Suprapubic skin (tissue), 3 donors: ENCODE measurements around the gene NLGN4Y.

Source experiments
- CTCF ChIP-seq, 2 donors: fragments of 200-600 bp in 1 of 2; fragments of 450-650 bp in 1 of 2; sonication (generic) in 1 of 2; IDR thresholded peaks; one replicate each; pipeline ENCODE4 v1.5.1; 2016 to 2019; ENCODE audit warnings: antibody characterized with exemption in 2 of 2, mild to moderate bottlenecking in 1 of 2, moderate library complexity in 1 of 2
- POLR2A ChIP-seq, 2 donors: fragments of 450-650 bp; IDR thresholded peaks; one replicate each; pipeline ENCODE4 v1.6.1; 2017; ENCODE audit warnings: antibody characterized with exemption in 2 of 2, mild to moderate bottlenecking in 2 of 2, moderate library complexity in 2 of 2

DNA sequence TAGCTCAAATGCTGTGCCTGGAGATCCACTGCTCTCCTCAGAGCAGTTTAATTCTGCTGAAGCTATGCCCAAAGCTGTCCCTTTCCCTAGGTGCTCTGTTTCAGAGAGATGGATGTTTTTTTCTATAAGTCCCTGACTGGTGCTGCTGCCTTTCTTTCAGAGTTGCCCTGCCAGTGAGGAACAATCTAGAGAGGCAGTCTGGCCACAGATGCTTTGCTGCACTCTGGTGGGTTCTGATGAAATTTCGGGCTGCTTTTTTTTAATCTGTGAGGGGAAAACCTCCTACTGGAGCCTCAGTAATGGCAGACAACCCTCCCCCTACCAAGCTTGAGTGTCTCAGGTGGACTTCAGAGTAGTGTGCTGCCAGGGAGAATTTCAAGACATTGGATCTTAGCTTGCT, 93.3 kb downstream of the NLGN4Y start:
- TF ChIP-seq CTCF (IDR thresholded peaks at IDR 0.05), result no peak
- no peak for TF ChIP-seq POLR2A (IDR thresholded peaks at IDR 0.05)
